Activated CD4-positive, alpha-beta T cell treated with anti-CD3 and anti-CD28 coated beads, Interleukin-2, amount 50 U/mL, for 48 hours (primary cell): ENCODE measurements around the gene ZFP90.
A peak's percentile ranks its signal among the peaks of the same experiment; 100 is the strongest.
"Not testable (repeated sequence)": the region's sequence is repeated elsewhere in the genome, so short reads cannot be mapped to it uniquely, and the experiment has no call there.

Experiments used
- DNase-seq, 2 experiments: peaks; one replicate each; pipeline ENCODE4 v3.0.0-alpha.2; 2020

Gene ZFP90

GRCh38 chr16:68538880-68539701 is at the start of gene ZFP90:
ZFP90 (plus strand) TSS chr16:68539291; CDS start chr16:68539793, 502 bp downstream.
- DNase-seq, result peak; percentile 86 to 88

GRCh38 chr16:68490358-68490757 is 48.7 kb upstream of the ZFP90 start:
- no peak for DNase-seq

- no peak for DNase-seq
Observed at GRCh38 chr16:68490829-68491575, 48.1 kb upstream of the ZFP90 start.

GRCh38 chr16:68491576-68491950 is 47.5 kb upstream of the ZFP90 start:
- no peak for DNase-seq

GRCh38 chr16:68492151-68492542 is 46.9 kb upstream of the ZFP90 start:
- no peak for DNase-seq

GRCh38 chr16:68492543-68493411 is 46.3 kb upstream of the ZFP90 start:
- DNase-seq, result no peak

- DNase-seq, result no peak
Observed at GRCh38 chr16:68493412-68494070, 45.5 kb upstream of the ZFP90 start.

GRCh38 chr16:68494261-68494660 is 44.8 kb upstream of the ZFP90 start:
- not testable (repeated sequence) for DNase-seq

GRCh38 chr16:68496689-68497088 is 42.4 kb upstream of the ZFP90 start:
- no peak for DNase-seq

- DNase-seq, result no peak
Observed at GRCh38 chr16:68499006-68499405, 40.1 kb upstream of the ZFP90 start.

- no peak for DNase-seq
Observed at GRCh38 chr16:68503334-68503733, 35.8 kb upstream of the ZFP90 start.

GRCh38 chr16:68504066-68504465 is 35.0 kb upstream of the ZFP90 start:
- DNase-seq, result no peak

GRCh38 chr16:68506331-68507053 is 32.6 kb upstream of the ZFP90 start:
- DNase-seq, result no peak

GRCh38 chr16:68508013-68508412 is 31.1 kb upstream of the ZFP90 start:
- no peak for DNase-seq

- DNase-seq, result no peak
Observed at GRCh38 chr16:68508641-68509240, 30.4 kb upstream of the ZFP90 start.

GRCh38 chr16:68509381-68509780 is 29.7 kb upstream of the ZFP90 start:
- no peak for DNase-seq

GRCh38 chr16:68510775-68511174 is 28.3 kb upstream of the ZFP90 start:
- no peak for DNase-seq

- DNase-seq, result no peak
Observed at GRCh38 chr16:68512183-68512582, 26.9 kb upstream of the ZFP90 start.

GRCh38 chr16:68512742-68513141 is 26.3 kb upstream of the ZFP90 start:
- no peak for DNase-seq

- no peak for DNase-seq
Observed at GRCh38 chr16:68514511-68514910, 24.6 kb upstream of the ZFP90 start.

- no peak for DNase-seq
Observed at GRCh38 chr16:68517606-68518166, 21.4 kb upstream of the ZFP90 start.
